Chondrocyte (in vitro differentiated cells): Measurements from ENCODE around the gene PITX1. TPM values are rescaled to one million over a fixed set of nuclear protein-coding genes. Genes with fewer than 3 reads are reported as not detected.
A peak's percentile ranks its signal among the peaks of the same experiment; 100 is the strongest.

ENCODE experiments used
- DNase-seq: peaks from one replicate; pipeline ENCODE4 v3.0.0; 2021; ENCODE audit warnings: mixed read lengths, low spot score
- H3K27ac Mint-ChIP-seq: one replicate; pipeline ENCODE4 v1.8.0; 2021; ENCODE audit warnings: mild to moderate bottlenecking, moderate library complexity, mixed read lengths; ENCODE audit not compliant: unreplicated experiment
- H3K27me3 Mint-ChIP-seq: 2 replicates; pipeline ENCODE4 v1.8.0; 2021; ENCODE audit warnings: low read depth, mixed read lengths
- H3K36me3 Mint-ChIP-seq: 2 replicates; pipeline ENCODE4 v1.8.0; 2021; ENCODE audit warnings: low read depth, mixed read lengths
- H3K4me1 Mint-ChIP-seq: 2 replicates; pipeline ENCODE4 v1.8.0; 2021; ENCODE audit warnings: low read depth, mild to moderate bottlenecking, mixed read lengths
- H3K4me3 Mint-ChIP-seq: one replicate; pipeline ENCODE4 v1.8.0; 2021; ENCODE audit warnings: mild to moderate bottlenecking, moderate library complexity, mixed read lengths; ENCODE audit not compliant: unreplicated experiment
- H3K9me3 Mint-ChIP-seq: 2 replicates; pipeline ENCODE4 v1.8.0; 2021; ENCODE audit warnings: low read depth, mixed read lengths
- CTCF ChIP-seq: fragments of 200-600 bp; sonication (generic); IDR thresholded peaks from 2 replicates; pipeline ENCODE4 v1.5.0; 2021; ENCODE audit warnings: antibody characterized with exemption, mild to moderate bottlenecking, moderate library complexity
- total RNA-seq: library from RNA; stranded (reverse); gene quantifications from 3 replicates; pipeline ENCODE4 v1.2.1, GENCODE V29; 2021

The PITX1 gene
- total RNA-seq, 1 donor from 2014 or later, result not detected

GRCh38 chr5:135034963-135035677, 1.1 kb upstream of the PITX1 start:
- H3K36me3 Mint-ChIP-seq, result peaks cover 2% of the 10 kb centered on the region
- no peaks in the 10 kb centered on the region for H3K9me3 Mint-ChIP-seq
- DNase-seq, result peak; percentile 81
- TF ChIP-seq CTCF, result no peak
- peaks cover 70% of the 10 kb centered on the region for H3K27me3 Mint-ChIP-seq
- no peak overlapping the region for H3K27ac Mint-ChIP-seq
- peak overlapping the region; percentile 37 for H3K4me3 Mint-ChIP-seq
- H3K4me1 Mint-ChIP-seq, result peaks cover 19% of the 10 kb centered on the region

GRCh38 chr5:135034236-135034962, 371 bp upstream of the PITX1 start:
- Mint-ChIP-seq H3K36me3 (peaks cover 6% of the 10 kb centered on the region), H3K9me3 (no peaks in the 10 kb centered on the region), H3K27ac (peak overlapping the region; percentile 74), H3K4me1 (peaks cover 19% of the 10 kb centered on the region), H3K4me3 (peak overlapping the region; percentile 69), H3K27me3 (peaks cover 75% of the 10 kb centered on the region)
- peak; percentile 73 for DNase-seq
- TF ChIP-seq CTCF, result no peak

- Mint-ChIP-seq H3K36me3 (peaks cover 9% of the 10 kb centered on the region), H3K27me3 (peaks cover 75% of the 10 kb centered on the region), H3K9me3 (no peaks in the 10 kb centered on the region), H3K4me1 (peaks cover 19% of the 10 kb centered on the region), H3K27ac (no peak overlapping the region), H3K4me3 (peak overlapping the region; percentile 64)
- TF ChIP-seq CTCF, result no peak
- peak; percentile 73 for DNase-seq
Measured at GRCh38 chr5:135032999-135033861, 798 bp downstream of the PITX1 start.

- no peak for DNase-seq
- Mint-ChIP-seq H3K9me3 (no peaks in the 10 kb centered on the region), H3K4me3 (no peak overlapping the region), H3K4me1 (peaks cover 19% of the 10 kb centered on the region), H3K27ac (no peak overlapping the region), H3K27me3 (peaks cover 70% of the 10 kb centered on the region), H3K36me3 (peaks cover 9% of the 10 kb centered on the region)
- TF ChIP-seq CTCF, result no peak
Measured at GRCh38 chr5:135032695-135032998, 1.4 kb downstream of the PITX1 start.
